ENCODE results near the gene SKAP1.
"Not testable (repeated sequence)": the region's sequence is repeated elsewhere in the genome, so short reads cannot be mapped to it uniquely, and the experiment has no call there.

The SKAP1 gene

DNA sequence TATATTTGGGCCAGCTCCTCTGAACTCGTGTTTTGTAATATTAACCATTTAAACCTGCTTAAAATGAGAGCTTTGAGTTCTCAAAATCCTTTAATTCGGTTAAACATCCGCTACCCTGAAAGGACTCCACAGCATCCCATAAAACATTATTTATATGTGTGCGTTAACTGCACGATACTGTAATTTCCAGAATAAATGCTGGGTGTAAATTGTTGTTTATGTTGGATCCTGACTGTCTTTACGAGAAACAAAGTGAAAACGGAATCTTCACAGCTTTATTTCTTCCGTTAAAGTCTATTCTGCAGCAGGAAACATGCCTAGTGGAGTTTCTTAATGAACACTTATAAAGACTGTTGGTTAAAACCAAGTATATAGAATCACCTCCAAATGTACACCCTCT lies 179.1 kb downstream of the SKAP1 start:
- ATAC-seq: no peak
- H3K27me3 Mint-ChIP-seq: peaks cover 26% of the 10 kb centered on the region
- no peaks in the 10 kb centered on the region for H3K36me3 Mint-ChIP-seq
- H3K4me3 Mint-ChIP-seq: no peak overlapping the region
- H3K9me3 Mint-ChIP-seq: no peaks in the 10 kb centered on the region
- no peak overlapping the region for H3K27ac Mint-ChIP-seq
- H3K4me1 Mint-ChIP-seq: no peaks in the 10 kb centered on the region

DNA sequence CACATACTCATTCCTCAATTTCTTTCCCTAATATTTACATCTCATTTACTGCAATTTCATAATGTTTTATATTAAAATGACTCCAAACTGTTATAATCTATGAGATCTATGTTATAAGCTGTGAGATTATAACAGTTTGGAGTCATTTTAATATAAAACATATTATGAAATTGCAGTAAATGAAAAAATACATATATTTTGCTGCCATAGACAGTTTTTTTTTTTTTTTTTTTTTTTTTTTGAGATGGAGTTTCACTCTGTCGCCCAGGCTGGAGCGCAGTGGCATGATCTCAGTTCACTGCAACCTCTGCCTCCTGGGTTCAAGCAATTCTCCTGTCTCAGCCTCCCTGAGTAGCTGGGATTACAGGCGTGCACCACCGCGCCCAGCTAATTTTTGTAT lies 180.0 kb downstream of the SKAP1 start:
- H3K27me3 Mint-ChIP-seq: peaks cover 21% of the 10 kb centered on the region
- H3K4me1 Mint-ChIP-seq: not testable (repeated sequence)

DNA sequence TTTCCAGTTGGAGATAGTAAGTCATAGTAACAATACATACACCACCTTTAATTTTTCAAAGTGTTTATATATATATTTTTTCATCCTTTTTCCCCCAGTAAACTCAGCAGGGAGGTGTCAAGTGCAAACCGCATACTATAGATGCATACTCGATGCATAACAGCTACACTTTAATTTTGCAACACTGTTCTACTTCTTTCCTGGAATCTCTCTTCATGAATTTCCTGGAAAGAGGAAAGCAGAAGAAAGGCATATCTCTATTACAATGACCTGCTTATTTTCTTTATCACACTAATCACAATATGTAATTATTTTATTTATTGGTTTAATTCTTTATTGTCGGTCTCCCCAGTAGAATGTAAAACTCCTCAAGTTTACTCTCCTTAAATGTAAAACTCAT lies 182.4 kb downstream of the SKAP1 start:
- no peak for ATAC-seq
- H3K36me3 Mint-ChIP-seq: no peaks in the 10 kb centered on the region
- no peak overlapping the region for H3K27ac Mint-ChIP-seq
- H3K27me3 Mint-ChIP-seq: peaks cover 7% of the 10 kb centered on the region
- H3K4me1 Mint-ChIP-seq: peaks cover 10% of the 10 kb centered on the region
- H3K9me3 Mint-ChIP-seq: no peaks in the 10 kb centered on the region
- H3K4me3 Mint-ChIP-seq: no peak overlapping the region

More for the DNA sequence above, 180.0 kb downstream of the SKAP1 start:
- not testable (repeated sequence) for H3K27ac Mint-ChIP-seq, H3K9me3 Mint-ChIP-seq, ATAC-seq, H3K36me3 Mint-ChIP-seq, H3K4me3 Mint-ChIP-seq

DNA sequence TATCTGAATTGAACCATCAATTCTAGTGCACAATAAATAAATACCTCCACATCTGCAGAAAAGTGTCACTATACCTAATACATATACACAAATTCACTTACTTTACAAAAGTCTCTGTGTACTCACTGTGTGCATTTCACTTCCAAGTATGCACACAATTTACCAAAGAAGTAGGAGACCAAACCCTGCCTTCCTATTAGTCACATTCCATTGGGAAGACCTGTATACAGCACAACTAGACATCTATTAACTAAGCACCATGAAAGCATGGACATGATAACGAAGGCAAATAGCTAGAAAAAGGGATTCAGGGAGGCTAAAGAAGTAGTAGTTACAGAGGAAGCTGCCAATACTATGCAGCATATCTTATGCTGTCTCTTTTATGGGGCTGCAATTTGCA lies 183.0 kb downstream of the SKAP1 start:
- Mint-ChIP-seq H3K36me3 (no peaks in the 10 kb centered on the region), H3K27me3 (peaks cover 7% of the 10 kb centered on the region), H3K27ac (no peak overlapping the region), H3K4me3 (no peak overlapping the region), H3K4me1 (peaks cover 10% of the 10 kb centered on the region), H3K9me3 (no peaks in the 10 kb centered on the region)
- no peak for ATAC-seq

GRCh38 chr17:48246612-48247011 lies 183.4 kb downstream of the SKAP1 start:
- Mint-ChIP-seq H3K9me3 (no peaks in the 10 kb centered on the region), H3K27me3 (peaks cover 7% of the 10 kb centered on the region), H3K36me3 (no peaks in the 10 kb centered on the region), H3K4me3 (no peak overlapping the region), H3K27ac (no peak overlapping the region), H3K4me1 (peaks cover 10% of the 10 kb centered on the region)
- ATAC-seq: no peak

GRCh38 chr17:48245465-48246033 lies 184.5 kb downstream of the SKAP1 start:
- H3K4me1 Mint-ChIP-seq: peaks cover 19% of the 10 kb centered on the region
- not testable (repeated sequence) for H3K27ac Mint-ChIP-seq, ATAC-seq, H3K4me3 Mint-ChIP-seq, H3K9me3 Mint-ChIP-seq, H3K27me3 Mint-ChIP-seq, H3K36me3 Mint-ChIP-seq

- H3K4me3 Mint-ChIP-seq: no peak overlapping the region
- H3K27ac Mint-ChIP-seq: no peak overlapping the region
- no peak for ATAC-seq
Observed at GRCh38 chr17:48244814-48245213, 185.2 kb downstream of the SKAP1 start.

DNA sequence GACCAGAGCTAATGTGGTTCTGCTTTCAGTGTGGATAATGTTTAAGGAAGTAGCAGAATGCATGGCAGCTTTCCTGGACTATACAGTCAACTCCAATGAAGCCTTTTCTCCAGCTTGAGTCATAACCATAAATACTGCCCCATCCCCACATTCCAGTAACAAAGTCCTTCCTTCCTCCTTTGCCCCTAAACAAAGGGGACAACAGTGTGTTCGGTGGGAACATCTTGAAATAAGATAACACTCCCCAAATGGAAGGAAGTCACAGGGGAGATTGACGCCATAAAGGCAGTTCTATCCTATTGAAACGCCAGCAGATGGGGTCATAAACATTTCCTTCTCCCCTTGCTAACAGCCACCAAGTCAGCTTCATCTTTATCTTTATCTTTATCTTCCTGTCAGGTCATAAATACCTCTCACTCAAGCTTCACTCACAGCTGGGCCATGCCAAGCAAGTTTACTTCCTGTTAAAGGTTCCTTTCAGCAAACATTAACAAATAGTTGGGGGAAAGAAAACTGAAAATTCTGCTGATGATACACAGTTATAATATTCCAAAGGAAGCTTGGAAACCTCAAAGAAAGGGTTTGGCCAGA lies 185.8 kb downstream of the SKAP1 start:
- Mint-ChIP-seq H3K36me3 (no peaks in the 10 kb centered on the region), H3K27ac (no peak overlapping the region), H3K27me3 (peaks cover 7% of the 10 kb centered on the region), H3K4me1 (peaks cover 19% of the 10 kb centered on the region), H3K4me3 (no peak overlapping the region), H3K9me3 (no peaks in the 10 kb centered on the region)
- no peak for ATAC-seq

More at GRCh38 chr17:48244814-48245213, 185.2 kb downstream of the SKAP1 start:
- no peaks in the 10 kb centered on the region for H3K9me3 Mint-ChIP-seq
- H3K4me1 Mint-ChIP-seq: peaks cover 19% of the 10 kb centered on the region
- H3K27me3 Mint-ChIP-seq: peaks cover 7% of the 10 kb centered on the region
- H3K36me3 Mint-ChIP-seq: no peaks in the 10 kb centered on the region

- peaks cover 5% of the 10 kb centered on the region for H3K36me3 Mint-ChIP-seq
- no peaks in the 10 kb centered on the region for H3K9me3 Mint-ChIP-seq
- no peak for ATAC-seq
- H3K27me3 Mint-ChIP-seq: peaks cover 9% of the 10 kb centered on the region
- no peak overlapping the region for H3K4me3 Mint-ChIP-seq
- no peak overlapping the region for H3K27ac Mint-ChIP-seq
- peaks cover 19% of the 10 kb centered on the region for H3K4me1 Mint-ChIP-seq
Observed at GRCh38 chr17:48241770-48242497, 188.1 kb downstream of the SKAP1 start.

- Mint-ChIP-seq H3K9me3 (no peaks in the 10 kb centered on the region), H3K4me3 (no peak overlapping the region), H3K36me3 (peaks cover 5% of the 10 kb centered on the region), H3K4me1 (peaks cover 19% of the 10 kb centered on the region), H3K27me3 (peaks cover 9% of the 10 kb centered on the region), H3K27ac (no peak overlapping the region)
- ATAC-seq: peak; percentile 83
Observed at GRCh38 chr17:48241131-48241591, 188.9 kb downstream of the SKAP1 start.

GRCh38 chr17:48240562-48241130 lies 189.4 kb downstream of the SKAP1 start:
- H3K36me3 Mint-ChIP-seq: peaks cover 5% of the 10 kb centered on the region
- no peaks in the 10 kb centered on the region for H3K9me3 Mint-ChIP-seq
- ATAC-seq: no peak
- H3K27ac Mint-ChIP-seq: no peak overlapping the region
- peaks cover 9% of the 10 kb centered on the region for H3K27me3 Mint-ChIP-seq
- peaks cover 19% of the 10 kb centered on the region for H3K4me1 Mint-ChIP-seq
- H3K4me3 Mint-ChIP-seq: no peak overlapping the region

DNA sequence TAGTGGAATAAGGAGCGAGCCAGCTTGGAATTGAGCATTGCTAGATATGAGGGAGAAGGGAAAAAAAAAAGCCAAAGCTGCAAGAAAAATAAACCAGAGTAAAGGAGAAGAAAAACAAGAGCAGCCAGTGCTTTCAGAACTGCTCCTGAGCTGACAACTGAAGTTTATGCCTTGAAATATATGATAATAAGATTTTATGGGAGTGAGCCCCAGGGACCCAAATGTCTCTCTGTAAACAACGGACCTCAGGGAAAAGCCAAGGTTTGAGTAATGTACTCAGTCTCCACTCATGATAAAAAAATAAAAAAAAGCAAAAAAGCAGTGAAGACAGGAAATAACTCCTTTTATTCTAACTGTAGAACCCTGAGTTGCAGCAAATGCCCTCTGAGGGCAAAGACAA lies 189.9 kb downstream of the SKAP1 start:
- ATAC-seq: no peak
- peaks cover 19% of the 10 kb centered on the region for H3K4me1 Mint-ChIP-seq
- H3K4me3 Mint-ChIP-seq: no peak overlapping the region
- peaks cover 9% of the 10 kb centered on the region for H3K27me3 Mint-ChIP-seq
- no peak overlapping the region for H3K27ac Mint-ChIP-seq
- H3K9me3 Mint-ChIP-seq: no peaks in the 10 kb centered on the region
- peaks cover 5% of the 10 kb centered on the region for H3K36me3 Mint-ChIP-seq

GRCh38 chr17:48239603-48239995 lies 190.4 kb downstream of the SKAP1 start:
- Mint-ChIP-seq H3K27me3 (peaks cover 9% of the 10 kb centered on the region), H3K4me1 (peaks cover 18% of the 10 kb centered on the region), H3K4me3 (no peak overlapping the region), H3K36me3 (peaks cover 5% of the 10 kb centered on the region), H3K27ac (no peak overlapping the region), H3K9me3 (no peaks in the 10 kb centered on the region)
- ATAC-seq: no peak

- Mint-ChIP-seq H3K27ac (no peak overlapping the region), H3K36me3 (peaks cover 5% of the 10 kb centered on the region), H3K9me3 (no peaks in the 10 kb centered on the region), H3K4me3 (no peak overlapping the region), H3K4me1 (peaks cover 13% of the 10 kb centered on the region), H3K27me3 (peaks cover 9% of the 10 kb centered on the region)
- no peak for ATAC-seq
Observed at GRCh38 chr17:48238933-48239602, 190.9 kb downstream of the SKAP1 start.

DNA sequence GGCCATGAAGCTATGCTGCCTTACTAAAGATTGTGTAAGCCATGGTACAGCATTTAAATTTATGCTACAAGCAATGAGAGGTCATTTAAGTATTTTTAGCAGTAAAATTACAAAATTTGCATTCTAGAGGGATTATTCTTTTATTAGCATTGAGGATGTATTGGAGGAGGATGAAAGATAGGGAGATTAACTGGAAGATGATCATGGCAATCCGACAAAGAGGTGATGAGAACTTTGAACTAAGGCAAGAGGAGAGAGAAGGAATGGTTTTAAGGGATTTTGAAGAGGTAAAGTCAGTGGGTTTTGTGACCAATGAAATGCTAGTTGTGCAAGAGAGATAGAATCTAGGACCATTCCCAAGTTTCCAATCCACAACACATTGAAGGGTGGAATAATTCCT lies 192.6 kb downstream of the SKAP1 start:
- peaks cover 17% of the 10 kb centered on the region for H3K27me3 Mint-ChIP-seq
- H3K36me3 Mint-ChIP-seq: peaks cover 5% of the 10 kb centered on the region
- no peak for ATAC-seq
- H3K27ac Mint-ChIP-seq: no peak overlapping the region
- H3K4me1 Mint-ChIP-seq: peaks cover 9% of the 10 kb centered on the region
- no peaks in the 10 kb centered on the region for H3K9me3 Mint-ChIP-seq
- no peak overlapping the region for H3K4me3 Mint-ChIP-seq

Data from stimulated activated memory B cell treated with anti-CD40 and anti-IgM and Interleukin-4, amounts not matched to agents 10 μg/mL and 1 μg/mL and 100 μg/mL, for 72 hours (primary cell).